HG03025 (cell line): ENCODE results near the gene IPO4.
"Not testable (repeated sequence)": the region's sequence is repeated elsewhere in the genome, so short reads cannot be mapped to it uniquely, and the experiment has no call there.

Experiments
- ATAC-seq: cut with Tn5 transposase; IDR thresholded peaks from one replicate; pipeline ENCODE4 v1.9.1; 2021; ENCODE audit warnings: mild to moderate bottlenecking, moderate library complexity; ENCODE audit not compliant: unreplicated experiment, low FRiP score

IPO4 gene

GRCh38 chr14:24219080-24219479 lies 30.5 kb upstream of the IPO4 start:
- no peak for ATAC-seq

- not testable (repeated sequence) for ATAC-seq
Measured at GRCh38 chr14:24216876-24217275, 28.3 kb upstream of the IPO4 start.

GRCh38 chr14:24216345-24216699 lies 27.7 kb upstream of the IPO4 start:
- no peak for ATAC-seq

- ATAC-seq, result peak; percentile 52
Measured at GRCh38 chr14:24215495-24216344, 27.1 kb upstream of the IPO4 start, which contains the start of gene MDP1. Gene MDP1 (minus strand): TSS chr14:24216066. CDS start chr14:24215955, 111 bp downstream.

GRCh38 chr14:24213866-24214662 lies 25.4 kb upstream of the IPO4 start:
- ATAC-seq, result no peak

GRCh38 chr14:24212924-24213865 lies 24.6 kb upstream of the IPO4 start, which contains the start of gene CHMP4A:
Gene CHMP4A (minus strand): TSS chr14:24213488. CDS start chr14:24213439, 49 bp downstream.
- ATAC-seq, result peak; percentile 78

- ATAC-seq, result no peak
Measured at GRCh38 chr14:24211311-24211710, 22.7 kb upstream of the IPO4 start.

GRCh38 chr14:24207625-24208024 lies 19.0 kb upstream of the IPO4 start:
- ATAC-seq, result no peak

GRCh38 chr14:24207104-24207551 lies 18.5 kb upstream of the IPO4 start:
- ATAC-seq, result no peak

- ATAC-seq, result no peak
Measured at GRCh38 chr14:24206260-24207103, 17.9 kb upstream of the IPO4 start.

GRCh38 chr14:24204163-24205146 lies 15.8 kb upstream of the IPO4 start:
- ATAC-seq, result no peak

GRCh38 chr14:24203249-24203886 lies 14.8 kb upstream of the IPO4 start:
- ATAC-seq, result not testable (repeated sequence)

GRCh38 chr14:24202538-24202937 lies 13.9 kb upstream of the IPO4 start:
- ATAC-seq, result not testable (repeated sequence)

- ATAC-seq, result no peak
Measured at GRCh38 chr14:24198814-24199524, 10.4 kb upstream of the IPO4 start.

- ATAC-seq, result no peak
Measured at GRCh38 chr14:24197056-24197450, 8.4 kb upstream of the IPO4 start.

- ATAC-seq, result peak; percentile 20
Measured at GRCh38 chr14:24196071-24197055, 7.7 kb upstream of the IPO4 start.
